ENCODE measurements around the gene CLTB.
A peak's percentile ranks its signal among the peaks of the same experiment; 100 is the strongest.

Gene CLTB

GRCh38 chr5:176352116-176352878, 64.0 kb downstream of the CLTB start:
- DNase-seq (ENCODE audit: low read depth, low spot score) = no peak

GRCh38 chr5:176350416-176350815, 65.9 kb downstream of the CLTB start:
- peak; percentile 35 for DNase-seq (ENCODE audit: low read depth, low spot score)

- no peak for DNase-seq (ENCODE audit: low read depth, low spot score)
Observed at GRCh38 chr5:176342766-176343458, 73.4 kb downstream of the CLTB start.
